SK-N-SH (cell line): Measurements from ENCODE around the gene HS3ST4. TPM values are rescaled to one million over a fixed set of nuclear protein-coding genes. Genes with fewer than 3 reads are reported as not detected.

Experiments
- CTCF ChIA-PET: fragments of 300-600, 350-600 bp; formaldehyde crosslinking; extraction: SDS; loops from one replicate; lab custom pipeline; 2021; lab: Yijun Ruan, JAX
- POLR2A ChIA-PET: fragments of 350-600 bp; sonication (Branson Sonifier 250); formaldehyde crosslinking; extraction: SDS; loops from one replicate; lab custom pipeline; 2020; ENCODE audit warnings: antibody characterized with exemption, inconsistent platforms; lab: Yijun Ruan, JAX
- DNase-seq: peaks from one replicate; pipeline ENCODE4 v3.0.0; 2012
- H2AFZ ChIP-seq: fragments of 200-600 bp; sonication (generic); 2 replicates; pipeline ENCODE4 v1.8.1; 2016; ENCODE audit warnings: antibody characterized with exemption, mild to moderate bottlenecking, low read depth
- H3F3A ChIP-seq: fragments of 200-600 bp; sonication (generic); replicated peaks from 2 replicates; pipeline ENCODE3; 2016; ENCODE audit warnings: antibody characterized with exemption, mild to moderate bottlenecking; ENCODE audit not compliant: insufficient read depth
- H3K27ac ChIP-seq, 2 experiments: fragments of 200-500 bp in 1 of 2; fragments of 200-600 bp in 1 of 2; sonication (Bioruptor generic) in 1 of 2; sonication (generic), shearing (Covaris generic) in 1 of 2; 2 replicates each; pipeline versions ENCODE4 v1.5.1 to v1.6.1; 2014 to 2016; ENCODE audit warnings: low read depth in 2 of 2, inconsistent platforms in 1 of 2, low read length in 1 of 2, mild to moderate bottlenecking in 1 of 2, mixed read lengths in 1 of 2
- H3K27me3 ChIP-seq: fragments of 200-600 bp; sonication (generic), shearing (Covaris generic); 2 replicates; pipeline ENCODE4 v1.6.1; 2016; ENCODE audit warnings: mixed run types; ENCODE audit not compliant: insufficient read depth
- H3K36me3 ChIP-seq, 2 experiments: fragments of 200-500 bp in 1 of 2; fragments of 200-600 bp in 1 of 2; sonication (Bioruptor generic) in 1 of 2; sonication (generic) in 1 of 2; replicated peaks in 1 of 2; 2 replicates each; pipeline versions ENCODE3 to v1.5.1; 2014 to 2016; ENCODE audit warnings: low read length in 1 of 2, mild to moderate bottlenecking in 1 of 2; ENCODE audit not compliant: insufficient read depth in 2 of 2, control insufficient read depth in 1 of 2
- H3K4me1 ChIP-seq, 2 experiments: fragments of 200-500 bp in 1 of 2; fragments of 200-600 bp in 1 of 2; sonication (Bioruptor generic) in 1 of 2; sonication (generic), shearing (Covaris generic) in 1 of 2; 2 replicates each; pipeline versions ENCODE4 v1.5.1 to v1.6.1; 2014 to 2016; ENCODE audit warnings: low read depth in 1 of 2, low read length in 1 of 2, mixed run types in 1 of 2; ENCODE audit not compliant: insufficient read depth in 2 of 2, control insufficient read depth in 1 of 2
- H3K4me2 ChIP-seq: fragments of 200-600 bp; sonication (generic), shearing (Covaris generic); 2 replicates; pipeline ENCODE4 v1.6.1; 2017; ENCODE audit warnings: mixed run types
- H3K4me3 ChIP-seq, 2 experiments: fragments of 200-500 bp in 1 of 2; fragments of 200-600 bp in 1 of 2; sonication (Bioruptor generic) in 1 of 2; sonication (generic), shearing (Covaris generic) in 1 of 2; 2 replicates each; pipeline versions ENCODE4 v1.5.1 to v1.8.1; 2014 to 2016; ENCODE audit warnings: low read depth in 2 of 2, inconsistent platforms in 1 of 2, low read length in 1 of 2, mild to moderate bottlenecking in 1 of 2, mixed read lengths in 1 of 2, moderate library complexity in 1 of 2
- H3K79me2 ChIP-seq: fragments of 200-600 bp; sonication (generic); 2 replicates; pipeline ENCODE4 v1.8.1; 2017; ENCODE audit warnings: mild to moderate bottlenecking; ENCODE audit not compliant: insufficient read depth
- H3K9ac ChIP-seq: fragments of 200-600 bp; sonication (generic); 2 replicates; pipeline ENCODE4 v1.6.1; 2017; ENCODE audit warnings: mixed run types
- H3K9me2 ChIP-seq: fragments of 200-600 bp; sonication (generic); 2 replicates; pipeline ENCODE4 v1.6.1; 2017; ENCODE audit warnings: mixed run types
- H3K9me3 ChIP-seq: fragments of 200-600 bp; sonication (generic); 2 replicates; pipeline ENCODE4 v1.6.1; 2017; ENCODE audit warnings: mixed run types, mild to moderate bottlenecking, moderate library complexity
- H4K20me1 ChIP-seq: fragments of 200-600 bp; sonication (generic); 2 replicates; pipeline ENCODE4 v1.6.1; 2017; ENCODE audit warnings: mild to moderate bottlenecking, mixed run types; ENCODE audit not compliant: insufficient read depth
- GATA2 ChIP-seq: sonication (generic); formaldehyde crosslinking; IDR thresholded peaks from 2 replicates; pipeline ENCODE4 v1.5.0; 2020; ENCODE audit warnings: mild to moderate bottlenecking, missing genetic modification reagents
- JUND ChIP-seq: IDR thresholded peaks from 2 replicates; pipeline ENCODE4 v1.4.0; 2012
- NFIC ChIP-seq: IDR thresholded peaks from 2 replicates; pipeline ENCODE4 v1.4.0; 2012; ENCODE audit warnings: borderline replicate concordance
- RAD21 ChIP-seq: IDR thresholded peaks from 2 replicates; pipeline ENCODE4 v1.6.1; 2012; ENCODE audit warnings: mild to moderate bottlenecking, low read length
- RCOR1 ChIP-seq: fragments of 150-350 bp; IDR thresholded peaks from 2 replicates; pipeline ENCODE4 v1.6.1; 2017; ENCODE audit warnings: antibody characterized with exemption, low read length
- SIN3A ChIP-seq: IDR thresholded peaks from 2 replicates; pipeline ENCODE4 v1.6.1; 2012; ENCODE audit warnings: low read depth, mild to moderate bottlenecking, low read length, moderate library complexity, borderline replicate concordance
- WGBS: methylation state at CpG from one replicate; pipeline ENCODE4 v1.1.6; 2017; ENCODE audit warnings: low lambda C conversion rate; 5-methylcytosine and 5-hydroxymethylcytosine counted together
- polyA plus RNA-seq, 3 experiments: library from polyadenylated mRNA; depleted of rRNA; stranded (reverse); fragments of >200 nt; gene quantifications; 2 replicates each; pipeline ENCODE4 v1.2.3, GENCODE V29; 2012
- TF ChIP-seq, protein P1 (sequence below): fragments of 200-600 bp; sonication (generic); IDR thresholded peaks from 2 replicates; pipeline ENCODE4 v1.6.1; 2017; ENCODE audit warnings: antibody characterized with exemption, mild to moderate bottlenecking, moderate library complexity
- TF ChIP-seq, protein P2 (sequence below): IDR thresholded peaks from 2 replicates; pipeline ENCODE4 v1.4.0; 2012; ENCODE audit warnings: low read depth
- TF ChIP-seq, protein P3 (sequence below): fragments of 150-350 bp; IDR thresholded peaks from 2 replicates; pipeline ENCODE4 v1.6.1; 2016; ENCODE audit warnings: mild to moderate bottlenecking, low read depth, low read length
- TF ChIP-seq, protein P4 (sequence below): IDR thresholded peaks from 2 replicates; pipeline ENCODE4 v1.4.0; 2012; ENCODE audit warnings: low read depth, borderline replicate concordance

Gene HS3ST4
- polyA plus RNA-seq, 1 of the 3 experiments (the other 2 are of a cell fraction), result not detected

DNA sequence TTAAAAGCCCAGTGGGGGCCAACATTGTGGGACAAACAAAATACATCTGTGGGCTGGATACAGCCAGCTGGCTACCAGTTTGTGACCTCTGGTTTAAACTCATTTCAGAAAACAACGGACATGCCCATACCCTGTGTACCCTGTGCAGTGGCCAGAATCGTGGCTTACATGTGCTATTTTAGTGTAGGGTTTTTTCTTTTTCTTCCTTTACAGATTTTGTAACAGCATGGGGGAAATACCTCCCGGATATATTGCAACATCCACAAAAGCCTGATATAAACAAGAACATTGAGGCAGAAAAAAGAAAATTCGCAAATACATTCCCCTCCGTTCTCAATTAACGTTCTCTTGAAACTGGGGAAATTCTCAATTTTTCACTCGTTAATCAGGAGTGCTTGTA, 7.3 kb downstream of the HS3ST4 start:
- H3F3A ChIP-seq, result no peaks in the 10 kb centered on the region
- no peaks in the 10 kb centered on the region for H3K9me2 ChIP-seq
- H3K4me3 ChIP-seq, result no peak overlapping the region
- peaks cover 36% of the 10 kb centered on the region; the same call in 1 of the 2 replicates for H3K27me3 ChIP-seq
- no peak overlapping the region for H2AFZ ChIP-seq
- H3K36me3 ChIP-seq, result no peaks in the 10 kb centered on the region
- H3K27ac ChIP-seq, result no peak overlapping the region
- H3K4me1 ChIP-seq, result no peaks in the 10 kb centered on the region; a peak in 1 of 4 replicates
- no peaks in the 10 kb centered on the region for H3K79me2 ChIP-seq
- H3K4me2 ChIP-seq, result no peak overlapping the region
- H3K9me3 ChIP-seq, result no peaks in the 10 kb centered on the region
- ChIA-PET POLR2A (no interaction called here), CTCF (no interaction called here)
- no peak for DNase-seq
- WGBS, result 5% methylated on average over 7 of the region's 7 CpGs
- TF ChIP-seq, protein P1, sequence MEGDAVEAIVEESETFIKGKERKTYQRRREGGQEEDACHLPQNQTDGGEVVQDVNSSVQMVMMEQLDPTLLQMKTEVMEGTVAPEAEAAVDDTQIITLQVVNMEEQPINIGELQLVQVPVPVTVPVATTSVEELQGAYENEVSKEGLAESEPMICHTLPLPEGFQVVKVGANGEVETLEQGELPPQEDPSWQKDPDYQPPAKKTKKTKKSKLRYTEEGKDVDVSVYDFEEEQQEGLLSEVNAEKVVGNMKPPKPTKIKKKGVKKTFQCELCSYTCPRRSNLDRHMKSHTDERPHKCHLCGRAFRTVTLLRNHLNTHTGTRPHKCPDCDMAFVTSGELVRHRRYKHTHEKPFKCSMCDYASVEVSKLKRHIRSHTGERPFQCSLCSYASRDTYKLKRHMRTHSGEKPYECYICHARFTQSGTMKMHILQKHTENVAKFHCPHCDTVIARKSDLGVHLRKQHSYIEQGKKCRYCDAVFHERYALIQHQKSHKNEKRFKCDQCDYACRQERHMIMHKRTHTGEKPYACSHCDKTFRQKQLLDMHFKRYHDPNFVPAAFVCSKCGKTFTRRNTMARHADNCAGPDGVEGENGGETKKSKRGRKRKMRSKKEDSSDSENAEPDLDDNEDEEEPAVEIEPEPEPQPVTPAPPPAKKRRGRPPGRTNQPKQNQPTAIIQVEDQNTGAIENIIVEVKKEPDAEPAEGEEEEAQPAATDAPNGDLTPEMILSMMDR, result no peak
- no peak for TF ChIP-seq RAD21
- TF ChIP-seq, protein P2, sequence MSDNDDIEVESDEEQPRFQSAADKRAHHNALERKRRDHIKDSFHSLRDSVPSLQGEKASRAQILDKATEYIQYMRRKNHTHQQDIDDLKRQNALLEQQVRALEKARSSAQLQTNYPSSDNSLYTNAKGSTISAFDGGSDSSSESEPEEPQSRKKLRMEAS, result no peak
- no peak for TF ChIP-seq JUND
- no peak for TF ChIP-seq RCOR1
- no peak for TF ChIP-seq SIN3A
- TF ChIP-seq NFIC, result no peak
- H3K9ac ChIP-seq, result no peak overlapping the region
- H4K20me1 ChIP-seq, result no peaks in the 10 kb centered on the region

DNA sequence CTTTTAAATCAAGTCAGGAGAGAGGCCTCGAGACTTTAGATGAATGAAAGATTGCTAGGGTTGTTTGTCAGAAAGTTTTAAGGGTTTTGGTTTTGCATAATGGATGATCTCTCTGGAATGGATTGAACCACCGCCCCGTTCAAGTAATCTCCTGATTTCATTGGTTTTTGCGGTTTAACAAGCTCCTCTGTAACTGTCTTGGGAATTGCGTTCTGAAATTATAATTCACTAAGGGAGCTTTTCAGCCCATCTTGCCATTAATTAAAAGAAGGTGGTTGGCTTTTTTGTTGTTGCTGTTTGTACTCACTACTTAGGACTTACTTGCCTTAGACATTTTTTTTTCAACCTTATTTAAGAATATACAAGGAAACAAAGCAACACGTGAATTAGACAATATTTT, 8.8 kb downstream of the HS3ST4 start:
- ChIA-PET POLR2A (no interaction called here), CTCF (no interaction called here)
- TF ChIP-seq GATA2 (CRISPR knock-in tag) (no peak), RAD21 (no peak)
- TF ChIP-seq, protein P3, sequence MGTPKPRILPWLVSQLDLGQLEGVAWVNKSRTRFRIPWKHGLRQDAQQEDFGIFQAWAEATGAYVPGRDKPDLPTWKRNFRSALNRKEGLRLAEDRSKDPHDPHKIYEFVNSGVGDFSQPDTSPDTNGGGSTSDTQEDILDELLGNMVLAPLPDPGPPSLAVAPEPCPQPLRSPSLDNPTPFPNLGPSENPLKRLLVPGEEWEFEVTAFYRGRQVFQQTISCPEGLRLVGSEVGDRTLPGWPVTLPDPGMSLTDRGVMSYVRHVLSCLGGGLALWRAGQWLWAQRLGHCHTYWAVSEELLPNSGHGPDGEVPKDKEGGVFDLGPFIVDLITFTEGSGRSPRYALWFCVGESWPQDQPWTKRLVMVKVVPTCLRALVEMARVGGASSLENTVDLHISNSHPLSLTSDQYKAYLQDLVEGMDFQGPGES, result no peak
- TF ChIP-seq, protein P4, sequence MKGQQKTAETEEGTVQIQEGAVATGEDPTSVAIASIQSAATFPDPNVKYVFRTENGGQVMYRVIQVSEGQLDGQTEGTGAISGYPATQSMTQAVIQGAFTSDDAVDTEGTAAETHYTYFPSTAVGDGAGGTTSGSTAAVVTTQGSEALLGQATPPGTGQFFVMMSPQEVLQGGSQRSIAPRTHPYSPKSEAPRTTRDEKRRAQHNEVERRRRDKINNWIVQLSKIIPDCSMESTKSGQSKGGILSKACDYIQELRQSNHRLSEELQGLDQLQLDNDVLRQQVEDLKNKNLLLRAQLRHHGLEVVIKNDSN, result no peak
- Histone ChIP-seq H3K36me3 (no peaks in the 10 kb centered on the region), H2AFZ (no peak overlapping the region), H3K27ac (no peak overlapping the region), H3F3A (no peaks in the 10 kb centered on the region), H3K27me3 (peaks cover 25% of the 10 kb centered on the region; the same call in 1 of the 2 replicates), H3K4me2 (no peak overlapping the region), H4K20me1 (no peaks in the 10 kb centered on the region), H3K9me2 (no peaks in the 10 kb centered on the region), H3K4me3 (no peak overlapping the region), H3K4me1 (no peaks in the 10 kb centered on the region; a peak in 1 of 4 replicates), H3K79me2 (no peaks in the 10 kb centered on the region), H3K9me3 (no peaks in the 10 kb centered on the region), H3K9ac (no peak overlapping the region)
- DNase-seq, result no peak
- 5% methylated on average over 6 of the region's 6 CpGs for WGBS
